HepG2 (cell line): ENCODE data around the gene ADARB2. TPM values are rescaled to one million over a fixed set of nuclear protein-coding genes. Genes with fewer than 3 reads are reported as not detected.

Experiments
- ATAC-seq: fragments of 200-7000 bp; cut with Tn5 transposase; 3 replicates; pipeline ENCODE4 v1.9.1; 2020; ENCODE audit warnings: mild to moderate bottlenecking, moderate library complexity
- BruUV-seq: library from RNA; stranded (reverse); fragments of 400-500 nt; replicated peaks from 2 replicates; lab custom pipeline; 2021; lab: Mats Ljungman, UMichigan
- CTCF ChIA-PET: fragments of 300-600 bp; formaldehyde crosslinking; extraction: SDS; loops from one replicate; lab custom pipeline; 2021; ENCODE audit warnings: low total read pairs, inconsistent platforms, low intra/inter-chr PET ratio; lab: Yijun Ruan, JAX
- POLR2A ChIA-PET: fragments of 350-600 bp; sonication (Branson Sonifier 250); formaldehyde crosslinking; loops from one replicate; lab custom pipeline; 2020; ENCODE audit warnings: antibody characterized with exemption, inconsistent platforms; lab: Yijun Ruan, JAX
- DNase-seq: peaks from one replicate; pipeline ENCODE4 v3.0.0-alpha.2; 2015; ENCODE audit warnings: low spot score
- FAIRE-seq: peaks from 3 replicates; lab custom pipeline; 2011; peaks lifted over from hg19 to GRCh38; lab: Jason Lieb, UNC
- H2AFZ ChIP-seq: one replicate; pipeline ENCODE4 v1.6.1; 2011; ENCODE audit warnings: low read length, inconsistent platforms
- H3K27ac ChIP-seq: fragments of 300-600 bp; 3 replicates; pipeline ENCODE4 v1.8.0; 2011; ENCODE audit warnings: mixed run types, mild to moderate bottlenecking, mixed read lengths, low read length, inconsistent platforms; ENCODE audit not compliant: insufficient read depth; ENCODE audit errors: extremely low read length
- H3K27me3 ChIP-seq, 2 experiments: fragments of 200-600 bp in 1 of 2; 2 replicates in 1 of 2; 3 replicates in 1 of 2; pipeline versions ENCODE4 v1.6.0 to v1.8.0; 2011; ENCODE audit warnings: low read length in 2 of 2, mild to moderate bottlenecking in 2 of 2, moderate library complexity in 2 of 2, inconsistent platforms in 1 of 2; ENCODE audit not compliant: insufficient read depth in 2 of 2, control insufficient read depth in 1 of 2
- H3K36me3 ChIP-seq, 2 experiments: fragments of 200-600 bp in 1 of 2; replicated peaks in 1 of 2; 2 replicates in 1 of 2; 3 replicates in 1 of 2; pipeline versions ENCODE4 v1.5.1 to v1.8.0; 2011; ENCODE audit warnings: low read length in 2 of 2, inconsistent platforms in 1 of 2; ENCODE audit not compliant: insufficient read depth in 2 of 2, control insufficient read depth in 1 of 2
- H3K4me1 ChIP-seq: 2 replicates; pipeline ENCODE4 v1.5.1; 2012; ENCODE audit warnings: low read length, inconsistent platforms; ENCODE audit not compliant: insufficient read depth
- H3K4me2 ChIP-seq: 2 replicates; pipeline ENCODE4 v1.6.0; 2011; ENCODE audit warnings: low read depth, low read length, inconsistent platforms
- H3K4me3 ChIP-seq, 3 experiments: fragments of 200-600 bp in 1 of 3; sonication (generic), shearing (Covaris generic) in 1 of 3; replicated peaks in 1 of 3; 2 replicates each; pipeline ENCODE4 v1.5.1; 2011 to 2016; ENCODE audit warnings: low read length in 3 of 3, inconsistent platforms in 2 of 3, low read depth in 2 of 3, mild to moderate bottlenecking in 2 of 3, control low read depth in 1 of 3, mixed read lengths in 1 of 3; ENCODE audit not compliant: insufficient read depth in 1 of 3
- H3K79me2 ChIP-seq: one replicate; pipeline ENCODE4 v1.6.1; 2011; ENCODE audit warnings: low read length, inconsistent platforms; ENCODE audit not compliant: insufficient read depth
- H3K9ac ChIP-seq: 2 replicates; pipeline ENCODE4 v1.6.0; 2011; ENCODE audit warnings: mild to moderate bottlenecking, low read depth, low read length, inconsistent platforms; ENCODE audit not compliant: insufficient read depth
- H3K9me3 ChIP-seq: 2 replicates; pipeline ENCODE4 v1.5.1; 2012; ENCODE audit warnings: mild to moderate bottlenecking, low read length
- H4K20me1 ChIP-seq: 2 replicates; pipeline ENCODE4 v1.6.0; 2011; ENCODE audit warnings: inconsistent platforms, mild to moderate bottlenecking, low read length, moderate library complexity; ENCODE audit not compliant: insufficient read depth
- FOXO4 ChIP-seq: sonication (generic); formaldehyde crosslinking; conservative IDR thresholded peaks from 2 replicates; pipeline ENCODE4 v1.8.1; 2023; ENCODE audit warnings: missing genetic modification reagents
- HNRNPH1 ChIP-seq: fragments of 200-400 bp; formaldehyde crosslinking; optimal IDR thresholded peaks from 2 replicates; pipeline ENCODE3; 2017; ENCODE audit warnings: mild to moderate bottlenecking, low read depth, low read length
- SNAI1 ChIP-seq: sonication (generic); formaldehyde crosslinking; IDR thresholded peaks from 2 replicates; pipeline ENCODE4 v1.5.0; 2020; ENCODE audit warnings: mild to moderate bottlenecking, missing genetic modification reagents, borderline replicate concordance
- ZNF234 ChIP-seq: sonication (generic); formaldehyde crosslinking; conservative IDR thresholded peaks from 2 replicates; pipeline ENCODE4 v1.5.1; 2020; ENCODE audit warnings: mild to moderate bottlenecking, missing genetic modification reagents
- ZNF496 ChIP-seq: sonication (generic); formaldehyde crosslinking; IDR thresholded peaks from 2 replicates; pipeline ENCODE4 v1.8.1; 2023; ENCODE audit warnings: mild to moderate bottlenecking, moderate library complexity, missing genetic modification reagents; ENCODE audit not compliant: insufficient replicate concordance
- ZNF512 ChIP-seq: sonication (generic); formaldehyde crosslinking; IDR thresholded peaks from 2 replicates; pipeline ENCODE4 v1.4.0; 2020; ENCODE audit warnings: mild to moderate bottlenecking, missing genetic modification reagents
- ZNF572 ChIP-seq: sonication (generic); formaldehyde crosslinking; IDR thresholded peaks from 2 replicates; pipeline ENCODE4 v1.5.1; 2020; ENCODE audit warnings: mild to moderate bottlenecking, missing genetic modification reagents
- WGBS: methylation state at CpG from one replicate; pipeline ENCODE4 v1.1.6; 2017; ENCODE audit warnings: low lambda C conversion rate; 5-methylcytosine and 5-hydroxymethylcytosine counted together
- in situ Hi-C: cut with HindIII; loops from 2 replicates; pipeline ENCODE4 v1.10.0; 2017; ENCODE audit warnings: low pct_unique_long_range_greater_than_20kb; ENCODE audit not compliant: extremely low pct_ligation_motif_present
- intact Hi-C: fragments of 100-400 bp; cut with micrococcal nuclease; formaldehyde crosslinking; loops from one replicate; pipeline ENCODE4 v1.10.0; 2022; ENCODE audit not compliant: unreplicated experiment
- polyA plus RNA-seq, 8 experiments: library from polyadenylated mRNA; depleted of rRNA in 3 of 8; stranded (reverse) in 7 of 8; unstranded in 1 of 8; fragments of >200 nt; fragmentation: Illumina TruSeq in 4 of 8; extraction: Trizol in 4 of 8; gene quantifications; 2 replicates each; pipeline versions ENCODE4 v1.2.1 to v1.2.3, GENCODE V29; 2011 to 2016; ENCODE audit warnings: low read depth in 4 of 8, missing spikeins in 1 of 8, mixed read lengths in 1 of 8; ENCODE audit not compliant: insufficient read depth in 1 of 8
- total RNA-seq, 5 experiments: library from RNA; depleted of rRNA; stranded (reverse); fragments of >200 nt; fragmentation: Illumina TruSeq; extraction: Trizol; gene quantifications; 2 replicates each; pipeline ENCODE4 v1.2.3, GENCODE V29; 2016; ENCODE audit warnings: low read depth in 1 of 5

Gene ADARB2
- total and polyA plus RNA-seq, 2 of the 13 experiments (the other 11 are each of a cell fraction or from before 2014, with no cell fraction given), result not detected

GRCh38 chr10:1754506-1755153 lies 17.3 kb upstream of the ADARB2 start:
- Histone ChIP-seq H3K4me3 (no peak overlapping the region), H3K36me3 (no peaks in the 10 kb centered on the region), H3K4me1 (no peaks in the 10 kb centered on the region), H3K27me3 (no peaks in the 10 kb centered on the region), H3K9me3 (no peaks in the 10 kb centered on the region; the same call in 1 of the 2 replicates), H4K20me1 (no peaks in the 10 kb centered on the region), H3K79me2 (no peaks in the 10 kb centered on the region), H3K9ac (no peak overlapping the region), H3K27ac (no peak overlapping the region), H3K4me2 (no peak overlapping the region), H2AFZ (no peak overlapping the region)
- ATAC-seq (no peak), DNase-seq (no peak), FAIRE-seq (no peak)
- in situ Hi-C loops (no loop called here), intact Hi-C loops (no loop called here)
- POLR2A ChIA-PET, result no interaction called here
- TF ChIP-seq ZNF572 (no peak), FOXO4 (CRISPR knock-in tag) (no peak), ZNF512 (CRISPR knock-in tag) (no peak)
- BruUV-seq, result no TSS peak
- CTCF ChIA-PET, result no interaction called here
- 15% methylated on average over 7 of the region's 19 CpGs for WGBS

GRCh38 chr10:1752153-1752552 lies 14.8 kb upstream of the ADARB2 start:
- H3K9ac ChIP-seq, result no peak overlapping the region
- CTCF ChIA-PET, result no interaction called here
- intact Hi-C loops (no loop called here), in situ Hi-C loops (no loop called here)
- DNase-seq (no peak), FAIRE-seq (no peak), ATAC-seq (no peak)
- no peaks in the 10 kb centered on the region for H3K4me1 ChIP-seq
- H3K4me3 ChIP-seq, result no peak overlapping the region
- H3K27me3 ChIP-seq, result no peaks in the 10 kb centered on the region
- BruUV-seq, result no TSS peak
- TF ChIP-seq ZNF234 (CRISPR knock-in tag), result no peak
- no peak for TF ChIP-seq HNRNPH1
- TF ChIP-seq SNAI1 (CRISPR knock-in tag), result no peak
- TF ChIP-seq ZNF496, result no peak
- no peaks in the 10 kb centered on the region for H4K20me1 ChIP-seq
- H3K9me3 ChIP-seq, result no peaks in the 10 kb centered on the region; the same call in 1 of the 2 replicates
- POLR2A ChIA-PET, result no interaction called here
- no peaks in the 10 kb centered on the region for H3K36me3 ChIP-seq
- no peak overlapping the region for H2AFZ ChIP-seq
- no peaks in the 10 kb centered on the region for H3K79me2 ChIP-seq
- H3K27ac ChIP-seq, result no peak overlapping the region
- H3K4me2 ChIP-seq, result no peak overlapping the region
